Stomach (tissue), 9 donors: Measurements from ENCODE around the gene BCR. TPM values are rescaled to one million over a fixed set of nuclear protein-coding genes. Genes with fewer than 3 reads are reported as not detected.

Experiments used
- DNase-seq, 2 donors: peaks; one replicate each; pipeline versions ENCODE4 v3.0.0 to v3.0.0-alpha.2; 2013 to 2019
- H3K27ac ChIP-seq, 5 donors: fragments of 200-600 bp in 4 of 5; sonication (generic) in 4 of 5; one replicate each; pipeline ENCODE4 v1.5.1; 2013 to 2019; ENCODE audit warnings: mild to moderate bottlenecking in 1 of 5, moderate library complexity in 1 of 5
- H3K27me3 ChIP-seq, 3 donors: fragments of 200-600 bp; sonication (generic); one replicate each; pipeline ENCODE4 v1.5.1; 2017 to 2019; ENCODE audit warnings: mixed run types in 1 of 3
- H3K36me3 ChIP-seq, 4 donors: fragments of 200-600 bp; sonication (generic); 1 replicate in 3 of 4; 2 replicates in 1 of 4; pipeline ENCODE4 v1.5.1; 2016 to 2019
- H3K4me1 ChIP-seq, 4 donors: fragments of 200-600 bp; sonication (generic); one replicate each; pipeline ENCODE4 v1.5.1; 2016 to 2019
- H3K4me3 ChIP-seq, 4 donors: fragments of 200-600 bp; sonication (generic) in 3 of 4; one replicate each; pipeline ENCODE4 v1.5.1; 2016 to 2019; ENCODE audit warnings: mild to moderate bottlenecking in 1 of 4
- H3K9me3 ChIP-seq, 4 donors: fragments of 200-600 bp; sonication (generic); one replicate each; pipeline ENCODE4 v1.5.1; 2016 to 2019
- CTCF ChIP-seq, 7 experiments: fragments of 450-650 bp in 4 of 7; fragments of 200-600 bp in 3 of 7; sonication (generic) in 3 of 7; IDR thresholded peaks; one replicate each; pipeline ENCODE4 v1.5.1; 2016 to 2019; ENCODE audit warnings: antibody characterized with exemption in 7 of 7, control low read depth in 2 of 7, mild to moderate bottlenecking in 1 of 7
- EP300 ChIP-seq: sonication (generic); formaldehyde crosslinking; IDR thresholded peaks from one replicate; pipeline ENCODE4 v1.6.1; 2017; ENCODE audit warnings: antibody characterized with exemption
- POLR2A ChIP-seq, 4 donors: fragments of 450-650 bp; IDR thresholded peaks; one replicate each; pipeline ENCODE4 v1.6.1; 2016; ENCODE audit warnings: antibody characterized with exemption in 4 of 4, control low read depth in 2 of 4, mild to moderate bottlenecking in 1 of 4, moderate library complexity in 1 of 4
- POLR2AphosphoS5 ChIP-seq, 3 donors: sonication (generic); formaldehyde crosslinking; IDR thresholded peaks; one replicate each; pipeline ENCODE4 v1.6.1; 2016; ENCODE audit warnings: antibody characterized with exemption in 3 of 3
- WGBS, 5 donors: extraction: QIAGEN DNeasy Blood & Tissue Kit in 3 of 5; methylation state at CpG; one replicate each; pipeline versions ENCODE4 v1.1.5 to v1.1.7; 2013 to 2018; 5-methylcytosine and 5-hydroxymethylcytosine counted together
- intact Hi-C: fragments of 100-400 bp; cut with DNase I; formaldehyde crosslinking; loops from one replicate; pipeline ENCODE4 v1.15.1; 2023; ENCODE audit warnings: low total_unique reads
- polyA plus RNA-seq, 3 donors: library from polyadenylated mRNA; stranded (reverse); fragments of 200-250 nt; gene quantifications; one replicate each; pipeline ENCODE4 v1.2.3, GENCODE V29; 2013
- total RNA-seq, 5 donors: library from RNA; depleted of rRNA; stranded (reverse); fragments of >200 nt; gene quantifications; one replicate each; pipeline versions ENCODE4 v1.1.0 to v1.2.3, GENCODE V29; 2014 to 2016
- donor health status: healthy with polysubstance abuse.
- donor health status: Bipolar disorder and iron deficiency.
- donor health status: healthy.

Gene BCR
- total and polyA plus RNA-seq, 8 donors, result 10.4 to 80.1 (median 19.6) TPM

- Histone ChIP-seq H3K4me1 (peaks cover 22 to 78% (median 55%) of the 10 kb centered on the region in 4 donors), H3K36me3 (no peaks in the 10 kb centered on the region), H3K27me3 (no peaks in the 10 kb centered on the region), H3K4me3 (no peak overlapping the region), H3K9me3 (no peaks in the 10 kb centered on the region), H3K27ac (no peak overlapping the region)
- DNase-seq, result no peak
- 44 to 53% (median 48%) methylated on average over 8 of the region's 8 CpGs for WGBS, 5 donors
- intact Hi-C loops, result no loop called here
- no peak for TF ChIP-seq POLR2A (IDR thresholded peaks at IDR 0.05)
- TF ChIP-seq CTCF (IDR thresholded peaks at IDR 0.05), result no peak
- no peak for TF ChIP-seq EP300
- TF ChIP-seq POLR2AphosphoS5 (IDR thresholded peaks at IDR 0.05), result no peak
Measured at GRCh38 chr22:23243006-23243573, 62.8 kb downstream of the BCR start.

- Histone ChIP-seq H3K9me3 (no peaks in the 10 kb centered on the region), H3K27me3 (no peaks in the 10 kb centered on the region), H3K36me3 (no peaks in the 10 kb centered on the region), H3K4me1 (peaks cover 30 to 87% (median 58%) of the 10 kb centered on the region in 4 donors), H3K27ac (peak overlapping the region in 2 of 5 donors; percentile 60 to 62), H3K4me3 (no peak overlapping the region)
- TF ChIP-seq POLR2AphosphoS5 (IDR thresholded peaks at IDR 0.05) (no peak), EP300 (no peak)
- intact Hi-C loops, result no loop called here
- DNase-seq, result no peak
- 85 to 91% (median 88%) methylated on average over 17 of the region's 17 CpGs for WGBS, 5 donors
Measured at GRCh38 chr22:23243859-23244689, 63.8 kb downstream of the BCR start.

- intact Hi-C loops, result no loop called here
- 71 to 93% (median 90%) methylated on average over 2 to 5 of the region's 5 CpGs for WGBS, 5 donors
- peak overlapping the region in 3 of 5 donors; percentile 9 to 62 (median 60) for H3K27ac ChIP-seq
Measured at GRCh38 chr22:23244690-23245044, 64.4 kb downstream of the BCR start.

GRCh38 chr22:23245045-23245798 lies 64.9 kb downstream of the BCR start:
- Histone ChIP-seq H3K27me3 (no peaks in the 10 kb centered on the region), H3K27ac (peak overlapping the region in 4 of 5 donors; percentile 9 to 62 (median 36)), H3K4me1 (peaks cover 30 to 99% (median 63%) of the 10 kb centered on the region in 4 donors), H3K4me3 (no peak overlapping the region), H3K9me3 (no peaks in the 10 kb centered on the region), H3K36me3 (no peaks in the 10 kb centered on the region)
- intact Hi-C loops, result no loop called here
- TF ChIP-seq POLR2AphosphoS5 (IDR thresholded peaks at IDR 0.05) (no peak), POLR2A (IDR thresholded peaks at IDR 0.05) (no peak), EP300 (no peak), CTCF (IDR thresholded peaks at IDR 0.05) (no peak)
- 61 to 64% (median 63%) methylated on average over 13 to 17 of the region's 17 CpGs for WGBS, 5 donors
- DNase-seq, result no peak

More at GRCh38 chr22:23244690-23245044, 64.4 kb downstream of the BCR start:
- DNase-seq, result no peak
- no peak for TF ChIP-seq CTCF (IDR thresholded peaks at IDR 0.05)
- TF ChIP-seq EP300, result no peak
- TF ChIP-seq POLR2A (IDR thresholded peaks at IDR 0.05), result no peak
- H3K4me1 ChIP-seq, result peaks cover 30 to 93% (median 61%) of the 10 kb centered on the region in 4 donors
- H3K9me3 ChIP-seq, result no peaks in the 10 kb centered on the region
- no peaks in the 10 kb centered on the region for H3K27me3 ChIP-seq
- no peak overlapping the region for H3K4me3 ChIP-seq
- no peaks in the 10 kb centered on the region for H3K36me3 ChIP-seq
